K562 (cell line): Measurements from ENCODE around the gene GMDS. TPM values are rescaled to one million over a fixed set of nuclear protein-coding genes. Genes with fewer than 3 reads are reported as not detected.
A peak's percentile ranks its signal among the peaks of the same experiment; 100 is the strongest.

Experiments
- DNMT1 ChIP-seq: fragments of 450-650 bp; IDR thresholded peaks from 2 replicates; pipeline ENCODE4 v1.6.1; 2016; ENCODE audit warnings: antibody characterized with exemption, mild to moderate bottlenecking
- HMBOX1 ChIP-seq: sonication (generic); IDR thresholded peaks from 2 replicates; pipeline ENCODE4 v1.6.1; 2016
- JUN ChIP-seq, 2 experiments: sonication (generic) in 1 of 2; formaldehyde crosslinking in 1 of 2; IDR thresholded peaks; 2 replicates each; pipeline versions ENCODE4 v1.6.1 to v1.8.0; 2012 to 2022; ENCODE audit warnings: borderline replicate concordance in 2 of 2, mild to moderate bottlenecking in 2 of 2, improper control_type of control experiment in 1 of 2, low read depth in 1 of 2, low read length in 1 of 2, missing genetic modification reagents in 1 of 2
- KLF1 ChIP-seq: fragments of 450-650 bp; IDR thresholded peaks from 2 replicates; pipeline ENCODE4 v1.6.1; 2016; ENCODE audit warnings: missing genetic modification characterization, missing compliant biosample characterization
- MAFG ChIP-seq: fragments of 450-650 bp; conservative IDR thresholded peaks from 2 replicates; pipeline ENCODE4 v1.6.1; 2016; ENCODE audit warnings: missing genetic modification characterization, missing compliant biosample characterization
- MBD2 ChIP-seq: sonication (generic); IDR thresholded peaks from 2 replicates; pipeline ENCODE4 v1.6.1; 2016; ENCODE audit warnings: low read depth, borderline replicate concordance
- MCM3 ChIP-seq: fragments of 450-650 bp; IDR thresholded peaks from 2 replicates; pipeline ENCODE4 v1.6.1; 2016
- MEF2A ChIP-seq: IDR thresholded peaks from 2 replicates; pipeline ENCODE4 v1.6.1; 2011; ENCODE audit warnings: low read depth, mild to moderate bottlenecking, low read length, moderate library complexity; ENCODE audit not compliant: control insufficient read depth
- MEF2D ChIP-seq: conservative IDR thresholded peaks from 2 replicates; pipeline ENCODE4 v1.6.1; 2016; ENCODE audit warnings: low read depth, missing genetic modification characterization, missing compliant biosample characterization
- MTA2 ChIP-seq: fragments of 450-650 bp; IDR thresholded peaks from 2 replicates; pipeline ENCODE4 v1.6.1; 2016; ENCODE audit warnings: low read depth
- NR2C2 ChIP-seq, 2 experiments: fragments of 200-800 bp in 1 of 2; sonication (Bioruptor generic) in 1 of 2; sonication (generic) in 1 of 2; formaldehyde crosslinking in 1 of 2; IDR thresholded peaks; 2 replicates each; pipeline versions ENCODE4 v1.6.1 to v1.8.0; 2016 to 2022; ENCODE audit warnings: mild to moderate bottlenecking in 1 of 2, missing compliant biosample characterization in 1 of 2, missing genetic modification characterization in 1 of 2, missing genetic modification reagents in 1 of 2
- PCBP2 ChIP-seq: fragments of 200-400 bp; formaldehyde crosslinking; IDR thresholded peaks from 2 replicates; pipeline ENCODE4 v1.6.1; 2018; ENCODE audit warnings: low read length, low read depth, mild to moderate bottlenecking, moderate library complexity; ENCODE audit not compliant: poor library complexity, severe bottlenecking
- PHF21A ChIP-seq: fragments of 450-650 bp; IDR thresholded peaks from 2 replicates; pipeline ENCODE4 v1.6.1; 2017; ENCODE audit warnings: low read depth, borderline replicate concordance
- POLR3G ChIP-seq: IDR thresholded peaks from 2 replicates; pipeline ENCODE4 v1.6.1; 2011; ENCODE audit not compliant: insufficient read length, insufficient replicate concordance; ENCODE audit errors: extremely low read depth
- RFX5 ChIP-seq: IDR thresholded peaks from 2 replicates; pipeline ENCODE4 v1.6.1; 2011; ENCODE audit warnings: low read depth, mild to moderate bottlenecking, improper control_type of control experiment, low read length
- SAFB ChIP-seq: fragments of 200-400 bp; formaldehyde crosslinking; IDR thresholded peaks from 2 replicates; pipeline ENCODE4 v1.6.1; 2017; ENCODE audit warnings: low read depth, low read length, borderline replicate concordance
- TSC22D4 ChIP-seq: fragments of 450-650 bp; IDR thresholded peaks from 2 replicates; pipeline ENCODE4 v1.6.1; 2016; ENCODE audit warnings: missing genetic modification characterization, missing biosample characterization, control low read depth
- YY1 ChIP-seq, 3 experiments: IDR thresholded peaks; 2 replicates each; pipeline ENCODE4 v1.6.1; 2011; ENCODE audit warnings: low read length in 2 of 3, mild to moderate bottlenecking in 2 of 3, moderate library complexity in 2 of 3, borderline replicate concordance in 1 of 3, control low read depth in 1 of 3, low read depth in 1 of 3; ENCODE audit not compliant: insufficient read depth in 3 of 3, insufficient replicate concordance in 2 of 3, control insufficient read depth in 1 of 3, insufficient read length in 1 of 3; ENCODE audit errors: extremely low read depth in 1 of 3
- polyA plus RNA-seq, 8 experiments: library from polyadenylated mRNA; depleted of rRNA in 4 of 8; stranded (reverse) in 5 of 8; unstranded in 3 of 8; fragments of >200 nt; fragmentation: Nextera tagmentation in 2 of 8; fragmentation: Illumina TruSeq in 1 of 8; extraction: Ambion mirVana in 2 of 8; extraction: Trizol in 1 of 8; gene quantifications; 2 replicates each; pipeline versions ENCODE4 v1.2.1 to v1.2.3, GENCODE V29; 2011 to 2014; ENCODE audit warnings: inconsistent platforms in 1 of 8, missing spikeins in 1 of 8
- total RNA-seq, 7 experiments: library from RNA; depleted of rRNA in 6 of 7; stranded (reverse); fragments of >200 nt in 6 of 7; fragmentation: Illumina TruSeq in 2 of 7; extraction: Trizol in 2 of 7; gene quantifications; 2 replicates each; pipeline versions ENCODE4 v1.2.1 to v1.2.3, GENCODE V29; 2011 to 2021; ENCODE audit warnings: low replicate concordance in 1 of 7
- TF ChIP-seq, protein P1 (sequence below), 2 experiments: fragments of 450-650 bp in 1 of 2; sonication (generic) in 1 of 2; formaldehyde crosslinking in 1 of 2; IDR thresholded peaks in 1 of 2; conservative IDR thresholded peaks in 1 of 2; 2 replicates each; pipeline versions ENCODE4 v1.6.1 to v1.8.1; 2016 to 2023; ENCODE audit warnings: mild to moderate bottlenecking in 2 of 2, moderate library complexity in 2 of 2, inconsistent platforms in 1 of 2, missing genetic modification reagents in 1 of 2
- TF ChIP-seq, protein P2 (sequence below): sonication (generic); formaldehyde crosslinking; IDR thresholded peaks from 2 replicates; pipeline ENCODE4 v1.8.0; 2022; ENCODE audit warnings: mild to moderate bottlenecking, missing genetic modification reagents
- TF ChIP-seq, protein P3 (sequence below): sonication (generic); formaldehyde crosslinking; IDR thresholded peaks from 2 replicates; pipeline ENCODE4 v1.8.0; 2022; ENCODE audit warnings: mild to moderate bottlenecking, missing genetic modification reagents

Gene GMDS
- total and polyA plus RNA-seq, 9 of the 15 experiments (the other 6 are each of a cell fraction or from before 2014, with no cell fraction given), result 0.48 to 31.8 (median 13.4) TPM

DNA sequence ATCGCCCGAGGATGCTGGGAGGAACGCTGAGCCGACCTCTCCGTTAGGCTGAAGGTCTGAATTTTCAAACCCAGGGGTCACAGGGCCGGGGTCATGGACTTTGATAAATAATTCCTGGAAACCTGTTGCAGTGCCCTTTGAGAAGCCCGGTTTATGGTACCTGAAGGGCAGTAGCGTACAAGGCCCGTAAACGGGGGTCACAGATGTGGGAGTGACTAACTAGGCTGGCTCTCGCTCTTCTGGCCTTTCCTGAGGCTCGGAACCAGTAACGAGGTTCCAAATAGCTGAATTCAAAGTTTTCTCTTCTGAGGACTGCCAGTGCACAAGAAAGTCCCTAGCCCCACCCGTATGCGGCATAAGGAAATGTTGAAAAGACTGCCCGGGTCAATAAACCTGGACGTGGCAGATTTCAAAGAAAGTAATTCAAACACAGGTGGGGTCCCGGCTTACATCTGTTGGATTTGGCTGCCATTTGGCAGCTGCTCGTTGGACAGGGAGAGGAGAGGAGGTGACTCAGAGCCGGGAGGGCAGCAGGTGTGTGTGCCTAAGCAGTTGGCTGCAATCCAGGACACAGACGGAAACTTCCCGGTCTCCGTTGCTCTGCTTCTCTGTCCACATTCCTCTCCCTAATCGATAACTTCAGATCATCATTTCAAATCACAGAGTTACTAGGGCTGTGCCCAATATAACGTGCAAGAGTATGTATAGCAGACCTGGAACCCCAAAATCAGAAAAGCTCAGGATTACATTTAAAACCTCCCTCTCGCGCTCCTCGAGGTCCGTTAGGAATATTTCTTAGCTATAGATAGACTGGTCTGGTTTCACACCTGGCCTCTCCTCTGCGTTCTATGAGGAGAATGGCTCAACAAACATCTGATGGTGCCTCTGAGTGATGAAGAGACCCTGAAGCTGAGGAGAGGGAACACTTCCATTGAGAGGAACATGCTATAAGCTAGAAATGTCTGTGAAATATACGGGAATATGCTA, 765 bp upstream of the GMDS start (continued):
- TF ChIP-seq MEF2A (no peak), TSC22D4 (tag) (no peak), HMBOX1 (0 out of 2 replicates have a peak, but pooled peaks have one; percentile 10), NR2C2 (CRISPR knock-in tag; IDR thresholded peaks at IDR 0.05) (no peak), NR2C2 (tag; IDR thresholded peaks at IDR 0.05) (peak; percentile 51; the same call in 1 of the 2 replicates), MCM3 (no peak), SAFB (no peak), PHF21A (no peak), MEF2D (tag) (no peak), JUN (IDR thresholded peaks at IDR 0.05; ENCODE audit: borderline replicate concordance, low read depth, low read length) (peak; percentile 58; the same call in 1 of the 2 replicates), JUN (CRISPR knock-in tag; IDR thresholded peaks at IDR 0.05; ENCODE audit: borderline replicate concordance) (no peak), MAFG (tag) (no peak), KLF1 (tag) (0 out of 2 replicates have a peak, but pooled peaks have one; percentile 2), POLR3G (no peak), YY1 (IDR thresholded peaks at IDR 0.05; ENCODE audit: borderline replicate concordance in 1 of 3, control insufficient read depth in 1 of 3, extremely low read depth in 1 of 3, insufficient read depth in 3 of 3, insufficient read length in 1 of 3, insufficient replicate concordance in 2 of 3, low read depth in 1 of 3, low read length in 2 of 3) (peak in 2 of 3 experiments; percentile 37 to 72), MBD2 (no peak), DNMT1 (0 out of 2 replicates have a peak, but pooled peaks have one; percentile 31), PCBP2 (no peak), MTA2 (no peak), RFX5 (no peak)
- TF ChIP-seq, protein P1, sequence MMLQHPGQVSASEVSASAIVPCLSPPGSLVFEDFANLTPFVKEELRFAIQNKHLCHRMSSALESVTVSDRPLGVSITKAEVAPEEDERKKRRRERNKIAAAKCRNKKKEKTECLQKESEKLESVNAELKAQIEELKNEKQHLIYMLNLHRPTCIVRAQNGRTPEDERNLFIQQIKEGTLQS (IDR thresholded peaks at IDR 0.05), result peak; percentile 75
- TF ChIP-seq, protein P1 (CRISPR knock-in tag; conservative IDR thresholded peaks at IDR 0.05), result 0 out of 2 replicates have a peak, but pooled peaks have one; percentile 41
- TF ChIP-seq, protein P2, sequence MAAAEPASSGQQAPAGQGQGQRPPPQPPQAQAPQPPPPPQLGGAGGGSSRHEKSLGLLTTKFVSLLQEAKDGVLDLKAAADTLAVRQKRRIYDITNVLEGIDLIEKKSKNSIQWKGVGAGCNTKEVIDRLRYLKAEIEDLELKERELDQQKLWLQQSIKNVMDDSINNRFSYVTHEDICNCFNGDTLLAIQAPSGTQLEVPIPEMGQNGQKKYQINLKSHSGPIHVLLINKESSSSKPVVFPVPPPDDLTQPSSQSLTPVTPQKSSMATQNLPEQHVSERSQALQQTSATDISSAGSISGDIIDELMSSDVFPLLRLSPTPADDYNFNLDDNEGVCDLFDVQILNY (CRISPR knock-in tag), result no peak
- TF ChIP-seq, protein P3, sequence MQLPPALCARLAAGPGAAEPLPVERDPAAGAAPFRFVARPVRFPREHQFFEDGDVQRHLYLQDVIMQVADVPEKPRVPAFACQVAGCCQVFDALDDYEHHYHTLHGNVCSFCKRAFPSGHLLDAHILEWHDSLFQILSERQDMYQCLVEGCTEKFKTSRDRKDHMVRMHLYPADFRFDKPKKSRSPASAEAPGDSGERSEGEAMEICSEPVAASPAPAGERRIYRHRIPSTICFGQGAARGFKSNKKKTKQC, result no peak
